NT2/D1 (cell line): ENCODE results near the gene CELF5.
"Not testable (repeated sequence)": the region's sequence is repeated elsewhere in the genome, so short reads cannot be mapped to it uniquely, and the experiment has no call there.

Experiments used
- DNase-seq: peaks from one replicate; pipeline ENCODE4 v3.0.0-alpha.2; 2011; ENCODE audit warnings: low read depth, low spot score
- H3K27me3 ChIP-seq: 2 replicates; pipeline ENCODE4 v1.6.0; 2011; ENCODE audit warnings: mild to moderate bottlenecking; ENCODE audit not compliant: insufficient read length, insufficient read depth
- H3K36me3 ChIP-seq: 2 replicates; pipeline ENCODE4 v1.6.1; 2011; ENCODE audit warnings: mild to moderate bottlenecking, low read length, mixed read lengths; ENCODE audit not compliant: insufficient read depth, insufficient read length
- H3K4me1 ChIP-seq: 2 replicates; pipeline ENCODE4 v1.5.1; 2011; ENCODE audit not compliant: insufficient read depth, insufficient read length
- H3K4me3 ChIP-seq: 2 replicates; pipeline ENCODE4 v1.5.1; 2011; ENCODE audit warnings: low read depth; ENCODE audit not compliant: insufficient read length
- H3K9ac ChIP-seq: 2 replicates; pipeline ENCODE4 v1.6.0; 2011; ENCODE audit warnings: low read depth; ENCODE audit not compliant: insufficient read length
- H3K9me3 ChIP-seq: 2 replicates; pipeline ENCODE4 v1.5.1; 2011; ENCODE audit warnings: mild to moderate bottlenecking, low read length; ENCODE audit not compliant: insufficient read depth
- SUZ12 ChIP-seq: IDR thresholded peaks from 2 replicates; pipeline ENCODE4 v1.6.1; 2011; ENCODE audit not compliant: insufficient read length, insufficient read depth; ENCODE audit errors: extremely low read depth
- YY1 ChIP-seq: IDR thresholded peaks from 2 replicates; pipeline ENCODE4 v1.6.1; 2011; ENCODE audit not compliant: insufficient read length, insufficient read depth
- ZNF274 ChIP-seq: IDR thresholded peaks from 2 replicates; pipeline ENCODE4 v1.6.1; 2011; ENCODE audit warnings: mild to moderate bottlenecking, low read depth, low read length

The CELF5 gene

GRCh38 chr19:3216874-3217273 is 7.6 kb upstream of the CELF5 start:
- Histone ChIP-seq H3K9ac (no peak overlapping the region), H3K4me1 (peaks cover 2% of the 10 kb centered on the region), H3K36me3 (peaks cover 27% of the 10 kb centered on the region), H3K27me3 (no peaks in the 10 kb centered on the region), H3K4me3 (no peak overlapping the region), H3K9me3 (no peaks in the 10 kb centered on the region)
- TF ChIP-seq YY1 (no peak), ZNF274 (no peak), SUZ12 (no peak)
- no peak for DNase-seq

- H3K9ac ChIP-seq = no peak overlapping the region
- no peaks in the 10 kb centered on the region for H3K27me3 ChIP-seq
- TF ChIP-seq YY1 (no peak), SUZ12 (no peak), ZNF274 (no peak)
- H3K4me3 ChIP-seq = no peak overlapping the region
- H3K36me3 ChIP-seq = peaks cover 13% of the 10 kb centered on the region
- DNase-seq = no peak
- no peaks in the 10 kb centered on the region for H3K9me3 ChIP-seq
- H3K4me1 ChIP-seq = no peaks in the 10 kb centered on the region
Observed at GRCh38 chr19:3220576-3220975, 3.9 kb upstream of the CELF5 start.

- not testable (repeated sequence) for H3K9me3 ChIP-seq, H3K9ac ChIP-seq, H3K4me1 ChIP-seq, H3K27me3 ChIP-seq, DNase-seq, H3K4me3 ChIP-seq
- peaks cover 12% of the 10 kb centered on the region for H3K36me3 ChIP-seq
Observed at GRCh38 chr19:3221576-3221975, 2.9 kb upstream of the CELF5 start.

GRCh38 chr19:3222709-3223108 is 1.8 kb upstream of the CELF5 start:
- TF ChIP-seq SUZ12 (no peak), YY1 (no peak), ZNF274 (no peak)
- Histone ChIP-seq H3K36me3 (peaks cover 5% of the 10 kb centered on the region), H3K4me1 (peaks cover 4% of the 10 kb centered on the region), H3K4me3 (no peak overlapping the region), H3K27me3 (peaks cover 6% of the 10 kb centered on the region), H3K9me3 (no peaks in the 10 kb centered on the region), H3K9ac (peak overlapping the region; percentile 8)
- DNase-seq = no peak

- Histone ChIP-seq H3K9ac (peak overlapping the region; percentile 67), H3K27me3 (peaks cover 6% of the 10 kb centered on the region), H3K4me1 (peaks cover 8% of the 10 kb centered on the region), H3K9me3 (no peaks in the 10 kb centered on the region), H3K4me3 (no peak overlapping the region), H3K36me3 (no peaks in the 10 kb centered on the region)
- TF ChIP-seq ZNF274 = no peak
- DNase-seq = no peak
Observed at GRCh38 chr19:3225169-3225485, 666 bp downstream of the CELF5 start.

- peak overlapping the region; percentile 21 for H3K4me3 ChIP-seq
- H3K36me3 ChIP-seq = no peaks in the 10 kb centered on the region
- no peaks in the 10 kb centered on the region for H3K9me3 ChIP-seq
- H3K4me1 ChIP-seq = peaks cover 8% of the 10 kb centered on the region
- no peak for TF ChIP-seq ZNF274
- no peak for TF ChIP-seq SUZ12
- no peak for TF ChIP-seq YY1
- peaks cover 11% of the 10 kb centered on the region for H3K27me3 ChIP-seq
- DNase-seq = no peak
- peak overlapping the region; percentile 67 for H3K9ac ChIP-seq
Observed at GRCh38 chr19:3225677-3226093, 1.2 kb downstream of the CELF5 start.

GRCh38 chr19:3227054-3227626 is 2.7 kb downstream of the CELF5 start:
- Histone ChIP-seq H3K27me3 (peaks cover 17% of the 10 kb centered on the region), H3K4me3 (no peak overlapping the region), H3K9ac (no peak overlapping the region), H3K36me3 (no peaks in the 10 kb centered on the region), H3K4me1 (peaks cover 8% of the 10 kb centered on the region), H3K9me3 (no peaks in the 10 kb centered on the region)
- no peak for DNase-seq
- TF ChIP-seq SUZ12 = no peak

GRCh38 chr19:3229346-3229743 is 4.9 kb downstream of the CELF5 start:
- H3K9ac ChIP-seq = no peak overlapping the region
- H3K27me3 ChIP-seq = peaks cover 17% of the 10 kb centered on the region
- no peaks in the 10 kb centered on the region for H3K36me3 ChIP-seq
- no peaks in the 10 kb centered on the region for H3K9me3 ChIP-seq
- H3K4me3 ChIP-seq = no peak overlapping the region
- no peak for DNase-seq
- H3K4me1 ChIP-seq = peaks cover 12% of the 10 kb centered on the region
- no peak for TF ChIP-seq SUZ12
- no peak for TF ChIP-seq YY1
- no peak for TF ChIP-seq ZNF274
